Measurements from ENCODE around the gene PNMA1. TPM values are rescaled to one million over a fixed set of nuclear protein-coding genes. Genes with fewer than 3 reads are reported as not detected.

The PNMA1 gene
- total and polyA plus RNA-seq, 5 donors, result 18.0 to 36.3 (median 27.7) TPM

Small RNA genes within 50 kb of the gene (microRNA-seq; reads per million reads assigned to microRNA genes)
- 0 reads per million in 2 donors for gene MIR4505

Other genes starting within 250 kb of the PNMA1 start
- 10 to 100 TPM in 3 of 4 donors, 1 to 10 TPM in 1; 9.2 to 14.4 (median 11.6) TPM for gene RIOX1, start 223.5 kb downstream of the PNMA1 start, total RNA-seq
- gene RIOX1, start 223.5 kb downstream of the PNMA1 start, polyA plus RNA-seq, result 7.3 TPM
- 10 to 100 TPM in 2 of 4 donors, 1 to 10 TPM in 2; 4.9 to 14.7 (median 7.7) TPM for gene ACOT1, start 177.2 kb downstream of the PNMA1 start, total RNA-seq
- 16.2 TPM for gene ACOT1, start 177.2 kb downstream of the PNMA1 start, polyA plus RNA-seq
- gene HEATR4, start 155.4 kb downstream of the PNMA1 start, total RNA-seq, result under 1 TPM; 0.14 to 0.31 (median 0.22) TPM
- 0.07 TPM for gene HEATR4, start 155.4 kb downstream of the PNMA1 start, polyA plus RNA-seq
- 100 to 1,000 TPM; 100 to 141 (median 103) TPM for gene ACOT2, start 145.2 kb downstream of the PNMA1 start, total RNA-seq
- 114 TPM for gene ACOT2, start 145.2 kb downstream of the PNMA1 start, polyA plus RNA-seq
- under 1 TPM; 0.31 to 0.74 (median 0.56) TPM for gene ACOT4, start 122.5 kb downstream of the PNMA1 start, total RNA-seq
- gene ACOT4, start 122.5 kb downstream of the PNMA1 start, polyA plus RNA-seq, result 0.63 TPM
- not detected for gene ACOT6, start 101.9 kb downstream of the PNMA1 start, total RNA-seq
- gene ACOT6, start 101.9 kb downstream of the PNMA1 start, polyA plus RNA-seq, result not detected
- 10 to 100 TPM; 15.9 to 19.9 (median 17.5) TPM for gene DNAL1, start 69.4 kb downstream of the PNMA1 start, total RNA-seq
- gene DNAL1, start 69.4 kb downstream of the PNMA1 start, polyA plus RNA-seq, result 5.3 TPM
- gene PTGR2, start 137.4 kb upstream of the PNMA1 start, total RNA-seq, result 10 to 100 TPM; 31.3 to 38.3 (median 32.1) TPM
- 33.3 TPM for gene PTGR2, start 137.4 kb upstream of the PNMA1 start, polyA plus RNA-seq
- gene ZNF410, start 172.5 kb upstream of the PNMA1 start, total RNA-seq, result 10 to 100 TPM; 16.3 to 30.4 (median 20.1) TPM
- 12.1 TPM for gene ZNF410, start 172.5 kb upstream of the PNMA1 start, polyA plus RNA-seq
- gene FAM161B, start 235.7 kb upstream of the PNMA1 start, total RNA-seq, result 1 to 10 TPM; 3.1 to 4.6 (median 3.5) TPM
- gene FAM161B, start 235.7 kb upstream of the PNMA1 start, polyA plus RNA-seq, result 2.3 TPM
- gene COQ6, start 235.9 kb upstream of the PNMA1 start, total RNA-seq, result 10 to 100 TPM; 29.2 to 34.3 (median 32.2) TPM
- 43.4 TPM for gene COQ6, start 235.9 kb upstream of the PNMA1 start, polyA plus RNA-seq

Measured in right cardiac atrium (tissue), 5 donors.